ENCODE results near the gene TRA2A. TPM values are rescaled to one million over a fixed set of nuclear protein-coding genes. Genes with fewer than 3 reads are reported as not detected.

The TRA2A gene
- total RNA-seq, 3 donors from 2014 or later = 40.3 to 72.9 (median 46.2) TPM

DNA sequence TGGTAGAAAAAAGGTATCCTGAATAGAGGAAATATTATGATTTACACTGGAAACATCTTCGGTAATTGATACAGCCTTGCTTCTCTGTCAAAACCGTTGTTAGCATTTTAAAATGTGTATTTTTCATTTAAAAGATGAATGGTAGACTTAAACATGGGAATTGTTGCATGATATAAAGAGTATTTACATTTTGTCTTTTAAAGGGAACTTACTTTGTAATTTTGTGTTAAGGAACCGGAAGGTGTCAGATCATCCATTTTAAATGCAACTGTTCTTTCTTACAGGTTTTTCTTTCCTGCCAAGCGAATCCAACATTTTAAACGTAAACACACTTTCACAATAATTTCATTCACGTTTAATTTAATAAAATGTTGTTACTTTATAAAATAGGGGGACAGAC, 59.7 kb downstream of the TRA2A start:
- Histone ChIP-seq H3K4me3 (no peak overlapping the region), H3K4me1 (peaks cover 9 to 13% of the 10 kb centered on the region in 2 donors), H3K27ac (no peak overlapping the region), H3K27me3 (peaks cover 28 to 100% of the 10 kb centered on the region in 2 donors), H3K9me3 (peaks cover 0 to 6% of the 10 kb centered on the region in 2 donors), H3K36me3 (no peaks in the 10 kb centered on the region)
- TF ChIP-seq, protein P1, sequence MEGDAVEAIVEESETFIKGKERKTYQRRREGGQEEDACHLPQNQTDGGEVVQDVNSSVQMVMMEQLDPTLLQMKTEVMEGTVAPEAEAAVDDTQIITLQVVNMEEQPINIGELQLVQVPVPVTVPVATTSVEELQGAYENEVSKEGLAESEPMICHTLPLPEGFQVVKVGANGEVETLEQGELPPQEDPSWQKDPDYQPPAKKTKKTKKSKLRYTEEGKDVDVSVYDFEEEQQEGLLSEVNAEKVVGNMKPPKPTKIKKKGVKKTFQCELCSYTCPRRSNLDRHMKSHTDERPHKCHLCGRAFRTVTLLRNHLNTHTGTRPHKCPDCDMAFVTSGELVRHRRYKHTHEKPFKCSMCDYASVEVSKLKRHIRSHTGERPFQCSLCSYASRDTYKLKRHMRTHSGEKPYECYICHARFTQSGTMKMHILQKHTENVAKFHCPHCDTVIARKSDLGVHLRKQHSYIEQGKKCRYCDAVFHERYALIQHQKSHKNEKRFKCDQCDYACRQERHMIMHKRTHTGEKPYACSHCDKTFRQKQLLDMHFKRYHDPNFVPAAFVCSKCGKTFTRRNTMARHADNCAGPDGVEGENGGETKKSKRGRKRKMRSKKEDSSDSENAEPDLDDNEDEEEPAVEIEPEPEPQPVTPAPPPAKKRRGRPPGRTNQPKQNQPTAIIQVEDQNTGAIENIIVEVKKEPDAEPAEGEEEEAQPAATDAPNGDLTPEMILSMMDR (IDR thresholded peaks at IDR 0.05) = no peak
- TF ChIP-seq POLR2AphosphoS5 (IDR thresholded peaks at IDR 0.05) = no peak
- no peak for TF ChIP-seq POLR2A (IDR thresholded peaks at IDR 0.05)
- no peak for DNase-seq (ENCODE audit: low spot score in 2 of 2)
- intact Hi-C loops (cut with DNase I; ENCODE audit: low total_unique reads) = no loop called here

DNA sequence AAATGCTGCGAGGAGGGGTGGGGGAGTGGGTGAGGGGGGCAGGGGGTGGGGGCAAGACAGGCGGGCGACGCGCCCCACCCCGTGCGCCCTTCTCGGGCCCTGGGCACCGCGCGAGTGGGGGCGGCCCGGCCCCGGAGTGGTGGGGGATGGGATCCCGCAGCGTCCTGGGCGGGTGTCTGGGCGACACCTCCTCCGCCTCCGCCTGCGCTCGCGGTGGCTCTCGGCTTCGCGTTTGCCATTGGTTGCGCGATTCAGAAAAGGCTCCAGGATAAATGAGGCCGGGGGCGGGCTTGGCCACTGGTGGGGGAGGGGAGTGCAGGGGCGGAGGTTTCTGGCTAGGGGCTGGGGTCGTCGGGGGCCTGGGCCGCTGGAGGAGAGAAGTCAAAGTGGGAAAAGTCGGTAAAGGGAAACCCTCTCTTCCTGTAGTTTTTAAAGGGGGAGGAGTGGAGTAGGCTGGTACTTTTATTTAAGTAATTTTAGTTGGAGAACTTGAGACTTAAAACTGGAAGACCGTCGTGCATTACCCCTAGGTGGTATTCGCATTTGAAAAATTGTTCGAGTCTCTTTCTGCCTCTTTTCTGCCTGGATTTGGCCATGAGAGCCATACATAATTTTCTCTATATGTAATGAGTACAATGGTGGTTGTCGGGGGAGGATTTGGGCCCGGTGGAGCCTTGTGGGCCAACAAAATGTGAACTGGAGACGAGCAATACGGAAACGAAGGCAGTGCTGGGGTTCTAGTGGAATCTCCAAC, 60.5 kb downstream of the TRA2A start:
- Histone ChIP-seq H3K27ac (no peak overlapping the region), H3K36me3 (no peaks in the 10 kb centered on the region), H3K4me1 (peaks cover 9 to 13% of the 10 kb centered on the region in 2 donors), H3K4me3 (peak overlapping the region in 1 of 3 donors; percentile 40), H3K27me3 (peaks cover 28 to 97% of the 10 kb centered on the region in 2 donors), H3K9me3 (peaks cover 0 to 6% of the 10 kb centered on the region in 2 donors)
- DNase-seq (ENCODE audit: low spot score in 2 of 2) = no peak
- TF ChIP-seq POLR2A (IDR thresholded peaks at IDR 0.05) (no peak), POLR2AphosphoS5 (IDR thresholded peaks at IDR 0.05) (no peak)
- TF ChIP-seq, protein P1 (IDR thresholded peaks at IDR 0.05) = no peak
- intact Hi-C loops (cut with DNase I; ENCODE audit: low total_unique reads) = no loop called here

DNA sequence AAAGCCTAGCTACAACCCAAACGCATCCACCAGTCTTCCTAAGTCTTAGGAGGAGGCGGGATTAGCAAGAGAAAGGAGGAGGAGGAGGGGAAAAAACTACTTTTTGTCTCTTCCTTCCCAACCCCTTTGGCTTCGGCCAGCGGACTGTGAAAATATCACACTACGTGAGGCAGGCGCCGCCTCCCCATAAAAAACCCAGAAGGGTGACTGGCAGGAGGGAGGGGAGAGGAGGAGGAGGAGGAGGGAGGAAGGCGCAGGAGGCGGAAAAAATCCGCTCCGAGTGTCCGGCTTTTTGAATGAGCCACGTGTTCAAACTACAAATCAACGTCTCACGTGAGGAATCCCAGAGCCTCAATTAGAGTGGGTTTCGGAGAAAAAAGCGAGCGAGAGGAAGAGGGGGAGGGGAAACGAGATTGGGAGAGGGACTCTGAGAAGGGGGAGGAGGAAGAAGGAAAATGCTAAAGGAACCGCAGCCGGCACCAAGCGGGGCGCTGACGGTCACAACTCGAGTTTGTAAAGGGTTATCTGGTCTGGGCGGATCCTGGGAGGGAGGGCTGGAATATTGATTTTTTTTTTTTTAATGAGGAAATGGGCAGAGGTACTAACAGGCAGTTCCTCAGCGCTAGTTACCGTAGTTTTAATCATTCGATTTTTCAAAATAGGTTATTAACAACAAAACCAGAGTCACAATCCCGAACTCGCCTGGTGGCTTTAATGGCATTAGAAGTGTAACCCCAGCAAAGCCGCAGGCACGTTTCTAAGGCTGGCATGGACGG, 61.3 kb downstream of the TRA2A start, which contains the start of gene IGF2BP3:
Gene IGF2BP3, minus strand, starts transcription at position 162 of the 776 bp plus-strand sequence. CDS start 381 bp downstream, outside the sequence.
- Histone ChIP-seq H3K36me3 (no peaks in the 10 kb centered on the region), H3K9me3 (peaks cover 0 to 6% of the 10 kb centered on the region in 2 donors), H3K4me1 (peaks cover 9 to 13% of the 10 kb centered on the region in 2 donors), H3K27me3 (peaks cover 28 to 95% of the 10 kb centered on the region in 2 donors), H3K4me3 (peak within 1 kb of the TSS; percentile 26 to 64 (median 37)), H3K27ac (no peak within 1 kb of the TSS)
- TF ChIP-seq, protein P1 (IDR thresholded peaks at IDR 0.05) = no peak
- TF ChIP-seq POLR2A (IDR thresholded peaks at IDR 0.05) = no peak
- TF ChIP-seq POLR2AphosphoS5 (IDR thresholded peaks at IDR 0.05) = peak in 1 of 3 donors; percentile 16
- intact Hi-C loops (cut with DNase I; ENCODE audit: low total_unique reads) = no loop called here
- no peak for DNase-seq (ENCODE audit: low spot score in 2 of 2)

DNA sequence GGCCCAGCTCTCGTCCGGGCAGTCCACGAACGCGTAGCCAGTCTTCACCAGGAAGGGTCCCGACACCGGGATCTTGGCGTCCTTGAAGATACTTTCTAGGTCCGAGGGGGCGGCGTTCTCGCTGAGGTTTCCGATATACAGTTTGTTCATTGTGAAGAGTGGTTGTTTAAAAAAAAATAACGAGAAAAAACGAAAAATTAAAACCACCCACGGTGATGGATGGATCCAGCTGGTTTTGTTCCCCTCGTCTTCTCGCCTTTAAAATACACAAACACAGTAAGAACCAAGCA, 61.9 kb downstream of the TRA2A start:
- H3K36me3 ChIP-seq = no peaks in the 10 kb centered on the region
- H3K27ac ChIP-seq = no peak overlapping the region
- H3K27me3 ChIP-seq = peaks cover 28 to 95% of the 10 kb centered on the region in 2 donors
- H3K4me3 ChIP-seq = peak overlapping the region; percentile 26 to 64 (median 37)
- DNase-seq (ENCODE audit: low spot score in 2 of 2) = no peak
- TF ChIP-seq, protein P1 (IDR thresholded peaks at IDR 0.05) = no peak
- TF ChIP-seq POLR2A (IDR thresholded peaks at IDR 0.05) (no peak), POLR2AphosphoS5 (IDR thresholded peaks at IDR 0.05) (no peak)
- peaks cover 9 to 13% of the 10 kb centered on the region in 2 donors for H3K4me1 ChIP-seq
- intact Hi-C loops (cut with DNase I; ENCODE audit: low total_unique reads) = no loop called here
- peaks cover 0 to 3% of the 10 kb centered on the region in 2 donors for H3K9me3 ChIP-seq
